Transverse colon (tissue), 4 donors: Measurements from ENCODE around the gene OAS2.

ENCODE experiments used
- CTCF ChIP-seq, 5 experiments: fragments of 200-600 bp in 3 of 5; fragments of 450-650 bp in 2 of 5; sonication (generic) in 3 of 5; IDR thresholded peaks; 1 replicate in 2 of 5; 2 replicates in 3 of 5; pipeline ENCODE4 v1.5.1; 2016 to 2017; ENCODE audit warnings: antibody characterized with exemption in 5 of 5, inconsistent platforms in 3 of 5, mild to moderate bottlenecking in 2 of 5, moderate library complexity in 1 of 5
- EP300 ChIP-seq: sonication (generic); formaldehyde crosslinking; IDR thresholded peaks from one replicate; pipeline ENCODE4 v1.6.1; 2017; ENCODE audit warnings: antibody characterized with exemption, low read depth
- POLR2A ChIP-seq: fragments of 450-650 bp; IDR thresholded peaks from one replicate; pipeline ENCODE4 v1.6.1; 2016; ENCODE audit warnings: antibody characterized with exemption, mild to moderate bottlenecking, moderate library complexity
- POLR2AphosphoS5 ChIP-seq, 3 donors: sonication (generic); formaldehyde crosslinking; IDR thresholded peaks; one replicate each; pipeline ENCODE4 v1.6.1; 2016; ENCODE audit warnings: antibody characterized with exemption in 3 of 3

- no peak for TF ChIP-seq CTCF (IDR thresholded peaks at IDR 0.05)
- no peak for TF ChIP-seq POLR2A
- no peak for TF ChIP-seq POLR2AphosphoS5 (IDR thresholded peaks at IDR 0.05)
- no peak for TF ChIP-seq EP300
Measured at GRCh38 chr12:113014565-113014964, 36.2 kb downstream of the OAS2 start.
